ENCODE data around the gene AMBRA1.

- no peak for TF ChIP-seq EZH2 (IDR thresholded peaks at IDR 0.05; ENCODE audit: low read length, unreplicated experiment)
- no peak for TF ChIP-seq CTCF (conservative IDR thresholded peaks at IDR 0.05; ENCODE audit: low read depth, low read length)
- no peak for TF ChIP-seq EZH2phosphoT487 (IDR thresholded peaks at IDR 0.05; ENCODE audit: borderline replicate concordance, low read length)
These were observed 71.0 kb downstream of the AMBRA1 start for GRCh38 chr11:46522682-46523281.
